Mammary epithelial cell (primary cell): ENCODE data around the gene DGKA.

Experiments used
- CTCF ChIP-seq, 2 donors: IDR thresholded peaks in 1 of 2; conservative IDR thresholded peaks in 1 of 2; 2 replicates each; pipeline ENCODE4 v1.5.1; 2011 to 2012; ENCODE audit warnings: inconsistent platforms in 2 of 2, low read length in 2 of 2, mild to moderate bottlenecking in 2 of 2, control low read depth in 1 of 2, low read depth in 1 of 2; ENCODE audit not compliant: insufficient read depth in 1 of 2; ENCODE audit errors: extremely low read depth in 1 of 2
- EZH2 ChIP-seq: IDR thresholded peaks from 2 replicates; pipeline ENCODE4 v1.6.1; 2012; ENCODE audit warnings: low read length, inconsistent platforms, borderline replicate concordance

- TF ChIP-seq CTCF (conservative IDR thresholded peaks at IDR 0.05 in 1 of 2, IDR thresholded peaks at IDR 0.05 in 1 of 2; ENCODE audit: extremely low read depth in 1 of 2, insufficient read depth in 1 of 2, low read depth in 1 of 2, low read length in 2 of 2) (no peak), EZH2 (no peak)
Observed at GRCh38 chr12:55932551-55932910, 1.6 kb downstream of the DGKA start.
